OCI-M2 (cell line): ENCODE data around the gene EPG5.
A peak's percentile ranks its signal among the peaks of the same experiment; 100 is the strongest.
"Not testable (repeated sequence)": the region's sequence is repeated elsewhere in the genome, so short reads cannot be mapped to it uniquely, and the experiment has no call there.

Source experiments
- DNase-seq: peaks from one replicate; lab custom pipeline; 2025; ENCODE audit not compliant: unreplicated experiment; lab: John Stamatoyannopoulos, UW

EPG5 gene

DNA sequence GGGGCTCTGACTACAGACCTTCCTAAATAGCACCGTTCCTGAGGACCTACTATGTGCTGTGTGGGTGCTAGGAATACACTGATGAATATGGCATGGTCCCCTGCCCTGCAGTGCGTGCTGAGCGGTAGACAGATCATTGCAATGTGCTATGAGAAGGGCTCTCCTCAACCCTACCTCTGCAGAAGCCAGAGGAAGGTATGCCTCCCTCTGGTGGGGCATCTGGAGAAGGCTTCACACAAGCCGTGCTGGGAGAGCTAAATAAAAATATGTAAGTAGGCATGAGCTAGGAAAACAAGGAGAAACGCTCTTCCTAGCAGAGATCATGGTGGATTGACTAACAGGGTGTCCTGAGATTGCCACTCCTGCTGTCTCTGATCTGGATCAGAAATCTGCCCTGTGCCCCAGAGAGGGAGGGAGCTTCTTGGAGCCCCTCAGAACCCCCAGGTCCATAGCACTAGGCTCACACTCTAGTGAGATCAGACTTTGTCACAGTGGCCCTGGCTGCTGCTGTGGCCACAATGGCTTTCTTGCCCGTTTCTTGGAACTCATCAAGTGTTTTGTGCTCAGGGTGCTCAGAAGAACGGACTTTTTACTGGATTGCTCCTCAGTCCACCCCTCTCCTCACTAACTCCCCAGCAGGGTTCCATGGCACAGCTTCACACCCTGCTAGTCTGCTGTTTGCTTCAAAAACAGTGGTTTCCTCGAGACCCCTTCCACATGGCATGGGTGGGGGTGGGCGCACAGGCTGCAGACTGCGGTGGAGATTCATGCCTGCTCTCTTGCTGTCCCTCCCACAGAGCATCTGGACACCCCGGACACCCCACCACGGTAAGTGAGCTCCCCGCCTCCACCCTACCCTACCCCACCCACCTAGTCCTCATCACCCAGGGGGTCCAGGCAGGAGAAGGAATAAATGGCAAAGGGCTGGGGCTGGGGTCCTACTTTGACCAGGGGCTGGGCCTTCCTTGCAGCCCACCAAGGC lies 127.4 kb downstream of the EPG5 start:
- DNase-seq, result no peak

DNA sequence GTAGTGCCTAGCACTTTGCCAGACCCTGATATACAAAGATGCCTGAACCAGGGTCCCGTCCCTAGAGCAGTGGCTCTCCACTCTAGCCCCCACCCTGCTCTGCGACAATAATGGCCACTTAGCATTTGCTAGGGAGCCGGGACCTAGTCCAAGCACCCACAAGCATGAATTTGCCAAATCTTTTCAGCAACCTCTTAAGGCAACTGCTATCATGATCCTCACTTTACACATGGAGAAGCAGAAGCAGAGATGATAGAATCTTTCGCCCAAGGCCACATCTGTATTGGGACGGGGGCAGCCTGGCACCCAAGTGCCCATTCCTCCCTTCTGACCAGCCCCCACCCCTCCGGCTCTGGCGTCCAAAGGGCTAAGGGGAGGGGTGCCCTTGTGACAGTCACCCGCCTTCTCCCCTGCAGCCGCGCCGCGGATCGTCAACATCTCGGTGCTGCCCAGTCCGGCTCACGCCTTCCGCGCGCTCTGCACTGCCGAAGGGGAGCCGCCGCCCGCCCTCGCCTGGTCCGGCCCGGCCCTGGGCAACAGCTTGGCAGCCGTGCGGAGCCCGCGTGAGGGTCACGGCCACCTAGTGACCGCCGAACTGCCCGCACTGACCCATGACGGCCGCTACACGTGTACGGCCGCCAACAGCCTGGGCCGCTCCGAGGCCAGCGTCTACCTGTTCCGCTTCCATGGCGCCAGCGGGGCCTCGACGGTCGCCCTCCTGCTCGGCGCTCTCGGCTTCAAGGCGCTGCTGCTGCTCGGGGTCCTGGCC lies 128.6 kb downstream of the EPG5 start:
- DNase-seq, result no peak

DNA sequence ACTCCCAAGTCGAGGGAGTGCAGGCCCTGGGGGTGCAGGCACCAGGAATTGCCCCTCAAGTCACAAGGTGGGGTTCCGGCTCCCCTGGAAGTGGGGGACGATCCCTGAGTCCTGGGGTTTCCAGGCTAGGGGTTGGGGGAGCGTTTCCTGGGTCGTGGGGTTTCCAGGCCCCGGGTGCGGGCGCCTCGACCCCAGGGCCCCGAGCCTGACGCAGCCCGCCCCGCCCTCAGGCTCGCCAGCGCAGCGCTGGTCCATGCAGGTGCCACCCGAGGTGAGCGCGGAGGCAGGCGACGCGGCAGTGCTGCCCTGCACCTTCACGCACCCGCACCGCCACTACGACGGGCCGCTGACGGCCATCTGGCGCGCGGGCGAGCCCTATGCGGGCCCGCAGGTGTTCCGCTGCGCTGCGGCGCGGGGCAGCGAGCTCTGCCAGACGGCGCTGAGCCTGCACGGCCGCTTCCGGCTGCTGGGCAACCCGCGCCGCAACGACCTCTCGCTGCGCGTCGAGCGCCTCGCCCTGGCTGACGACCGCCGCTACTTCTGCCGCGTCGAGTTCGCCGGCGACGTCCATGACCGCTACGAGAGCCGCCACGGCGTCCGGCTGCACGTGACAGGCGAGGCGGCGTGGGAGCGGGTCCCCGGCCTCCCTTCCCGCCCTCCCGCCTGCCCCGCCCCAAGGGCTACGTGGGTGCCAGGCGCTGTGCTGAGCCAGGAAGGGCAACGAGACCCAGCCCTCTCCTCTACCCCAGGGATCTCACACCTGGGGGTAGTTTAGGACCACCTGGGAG lies 129.7 kb downstream of the EPG5 start:
- DNase-seq, result no peak

DNA sequence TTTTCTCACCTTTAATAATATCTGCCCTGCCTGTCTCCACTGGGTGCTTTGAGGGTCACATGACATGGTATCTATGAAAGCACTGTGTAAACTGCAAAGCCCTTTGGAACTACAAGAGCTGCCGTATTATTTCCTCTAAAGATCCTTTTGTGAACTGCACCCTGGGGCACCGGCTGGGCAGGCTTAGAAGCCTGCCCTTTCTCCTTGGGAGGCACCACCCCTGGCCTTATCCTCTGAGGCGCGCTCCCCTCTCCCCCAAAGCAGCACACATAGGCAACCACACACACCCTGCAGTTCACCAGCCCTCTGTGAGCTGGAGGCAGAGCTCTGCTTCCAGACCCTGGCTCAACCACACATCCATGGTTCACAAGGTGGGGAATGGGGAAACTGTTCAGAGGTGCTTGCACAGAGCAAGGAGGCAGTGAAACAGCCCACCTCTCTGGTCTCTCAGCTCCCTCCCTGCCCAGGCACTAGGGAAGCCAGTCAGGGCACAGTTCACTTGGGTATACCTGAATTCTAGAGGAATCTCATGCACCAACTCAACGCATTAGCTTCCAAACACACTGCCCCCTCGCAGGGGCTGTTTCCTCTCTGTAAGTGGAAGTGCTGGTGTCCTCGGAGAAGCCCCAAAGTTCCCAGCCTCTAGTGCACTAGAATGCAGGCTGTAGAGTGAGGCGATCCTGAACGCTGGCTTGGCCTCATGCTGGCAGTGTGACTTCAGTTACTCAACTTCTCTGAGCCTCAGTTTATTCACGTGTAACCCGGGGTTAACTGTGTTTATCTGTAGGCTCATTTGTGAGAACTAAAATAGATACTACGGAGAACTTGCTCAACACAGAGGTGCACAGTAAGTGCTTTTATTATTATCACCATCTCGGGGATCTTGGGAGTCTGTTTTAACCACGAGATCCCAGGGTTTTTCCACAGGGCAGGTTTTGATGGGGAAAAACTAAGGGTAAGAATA lies 130.6 kb downstream of the EPG5 start:
- DNase-seq, result no peak

DNA sequence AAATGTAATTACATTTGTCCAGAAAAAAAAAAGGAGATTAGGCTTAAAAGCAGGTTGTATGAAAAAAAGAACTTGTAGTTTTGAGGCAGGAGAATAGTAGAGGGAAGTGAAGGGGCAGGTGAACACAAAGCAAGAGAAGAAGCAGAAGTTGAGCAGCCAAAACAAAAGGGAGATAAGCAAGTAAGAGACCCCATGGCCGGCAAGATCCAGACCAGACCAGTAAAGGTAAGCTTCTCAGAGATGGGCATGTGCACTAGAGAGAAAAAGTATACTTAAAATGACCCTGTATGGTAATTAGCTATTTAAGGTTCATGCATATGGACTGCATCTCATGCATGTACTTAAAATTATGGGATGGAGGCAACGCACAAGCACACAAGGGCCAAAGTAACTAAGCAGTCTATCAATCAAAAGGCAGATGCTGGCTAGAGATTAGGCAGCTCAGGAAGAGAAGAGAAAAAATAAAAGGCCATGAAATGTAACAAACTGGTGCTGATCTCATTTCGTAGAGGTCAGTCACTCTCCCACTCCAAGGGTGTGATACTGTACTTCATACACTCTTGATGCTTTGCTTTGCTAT lies 132.0 kb downstream of the EPG5 start:
- no peak for DNase-seq

DNA sequence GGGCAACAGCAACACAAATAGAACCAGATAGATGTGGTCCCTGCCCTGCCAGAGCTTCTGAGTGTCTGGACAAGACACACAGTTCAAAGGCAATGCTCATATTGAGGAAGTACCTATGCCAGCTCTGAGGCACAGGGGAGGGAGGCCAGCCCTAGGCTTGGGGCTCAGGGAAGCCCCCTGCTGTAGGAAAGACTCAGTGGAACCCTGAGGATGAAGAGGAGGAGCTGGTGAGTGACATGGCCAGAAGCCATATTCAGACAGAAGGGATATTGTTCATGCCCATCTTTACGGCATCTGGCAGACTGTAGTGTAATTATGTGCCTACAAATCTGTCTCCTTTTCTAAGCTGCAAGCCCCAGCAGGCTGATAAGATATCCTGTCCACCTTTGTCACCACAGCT lies 132.8 kb downstream of the EPG5 start:
- DNase-seq, result no peak

DNA sequence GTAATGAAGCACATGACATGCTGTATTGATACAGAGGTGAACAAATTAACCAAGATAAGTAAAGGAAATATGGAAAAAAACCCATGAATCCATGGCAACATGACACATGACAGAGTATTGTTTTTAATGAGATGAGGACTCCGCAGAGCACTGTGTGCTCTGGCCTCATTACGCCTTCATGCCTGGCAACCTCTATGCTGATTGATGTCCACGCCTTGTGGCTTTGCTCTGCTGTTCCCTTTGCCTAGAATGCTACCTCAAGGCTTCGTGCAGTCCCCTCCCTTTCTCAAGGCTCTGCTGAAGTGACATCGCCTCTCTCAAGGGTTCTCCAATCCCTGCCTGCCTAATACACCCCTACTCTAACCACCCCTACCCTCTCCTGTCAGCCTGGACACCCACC lies 133.3 kb downstream of the EPG5 start:
- DNase-seq, result no peak

DNA sequence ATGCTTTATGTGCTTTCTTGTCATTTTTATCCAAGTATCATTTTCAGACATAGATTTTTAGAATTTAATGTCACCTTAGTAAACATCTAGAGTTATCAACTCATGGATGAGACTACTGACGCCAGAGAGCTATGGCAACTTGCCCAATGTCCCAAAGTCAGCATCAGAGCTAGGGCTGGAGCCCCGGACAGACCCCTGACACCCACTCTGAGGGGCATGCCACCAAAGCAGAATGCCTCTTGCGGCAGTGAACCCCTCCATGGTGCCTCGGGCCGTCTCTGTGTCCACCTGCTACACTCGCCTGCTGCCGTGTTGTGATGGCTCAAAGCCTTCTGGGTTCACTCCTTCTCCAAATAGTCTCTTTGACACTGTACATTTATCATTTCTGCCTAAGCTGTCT lies 136.2 kb downstream of the EPG5 start:
- no peak for DNase-seq

DNA sequence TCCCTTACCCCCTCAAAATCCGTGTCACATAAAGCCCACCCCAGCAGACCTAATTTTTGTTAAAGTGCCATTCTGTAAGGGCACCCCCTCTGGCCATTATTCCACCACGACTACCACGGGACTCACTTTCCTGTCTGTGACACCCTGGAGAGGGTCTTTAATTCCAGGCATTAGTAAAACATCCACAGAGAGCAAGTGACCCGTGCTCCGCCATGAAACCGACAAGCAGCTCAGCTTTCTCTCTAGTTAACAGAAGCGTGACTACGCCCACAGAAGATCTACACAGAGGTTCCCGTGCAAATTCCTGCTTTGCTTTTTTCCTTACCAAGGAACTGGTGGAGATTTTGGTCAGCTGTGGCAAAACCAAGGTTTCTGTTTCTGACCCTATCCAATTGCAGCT lies 137.3 kb downstream of the EPG5 start:
- no peak for DNase-seq

DNA sequence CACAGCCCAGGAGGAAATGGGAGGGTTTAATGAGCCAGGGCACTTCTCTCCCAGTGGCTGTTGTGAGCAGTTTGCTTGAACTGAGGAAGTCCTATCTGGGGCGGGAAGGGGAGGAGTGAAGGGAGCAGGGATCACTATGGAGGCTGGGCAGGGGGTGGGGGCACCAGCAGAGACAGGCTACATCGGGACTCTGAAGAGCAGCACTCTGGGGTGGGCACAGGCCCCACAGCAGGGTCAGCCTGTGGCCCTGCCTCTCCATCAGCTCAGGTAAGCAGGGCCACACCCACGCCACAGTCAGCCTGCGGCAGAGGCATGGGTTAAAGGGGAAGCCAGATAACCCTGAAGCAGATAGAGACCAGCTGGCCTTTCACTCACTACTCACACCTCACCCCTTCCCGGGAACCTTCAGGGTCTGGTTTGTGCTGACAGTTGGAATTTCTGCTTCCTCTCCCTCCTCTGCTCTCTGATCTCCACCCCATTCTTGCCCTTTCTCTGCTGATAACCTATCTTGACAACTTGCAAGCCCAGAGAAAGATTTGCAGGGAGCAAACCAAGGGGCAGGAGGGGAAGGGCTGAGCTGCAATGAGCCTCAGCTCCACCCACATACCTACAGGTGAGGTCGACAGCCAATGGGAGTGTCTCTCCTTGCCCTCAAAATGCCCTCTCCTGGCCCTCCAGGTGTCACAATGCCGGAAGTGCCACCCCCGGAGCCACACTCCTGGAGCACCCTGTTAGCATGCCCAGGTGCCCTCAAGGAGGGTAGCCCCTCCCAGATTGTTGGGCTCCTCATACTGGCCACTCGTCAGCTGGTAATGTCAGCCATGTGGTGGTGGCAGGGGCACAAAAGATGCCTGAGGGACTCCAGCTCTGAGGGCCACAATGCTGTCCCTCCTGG lies 138.0 kb downstream of the EPG5 start:
- peak; percentile 17 for DNase-seq

DNA sequence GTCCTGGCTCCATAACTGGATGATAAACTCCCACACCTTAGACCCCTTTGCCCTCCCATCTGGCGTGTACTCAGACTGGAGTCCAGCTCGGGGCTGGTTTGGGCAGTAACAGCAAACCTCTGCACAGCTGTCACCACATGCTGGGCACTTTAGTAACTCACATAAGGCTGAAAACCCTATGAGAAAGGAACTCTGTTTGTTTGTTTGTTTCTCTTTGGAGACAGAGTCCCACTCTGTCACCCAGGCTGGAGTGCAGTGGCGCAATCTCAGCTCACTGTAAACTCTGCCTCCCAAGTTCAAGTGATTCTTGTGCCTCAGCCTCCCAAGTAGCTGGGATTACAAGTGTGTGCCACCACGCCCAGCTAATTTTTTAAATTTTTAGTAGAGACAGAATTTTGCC lies 140.4 kb downstream of the EPG5 start:
- not testable (repeated sequence) for DNase-seq

DNA sequence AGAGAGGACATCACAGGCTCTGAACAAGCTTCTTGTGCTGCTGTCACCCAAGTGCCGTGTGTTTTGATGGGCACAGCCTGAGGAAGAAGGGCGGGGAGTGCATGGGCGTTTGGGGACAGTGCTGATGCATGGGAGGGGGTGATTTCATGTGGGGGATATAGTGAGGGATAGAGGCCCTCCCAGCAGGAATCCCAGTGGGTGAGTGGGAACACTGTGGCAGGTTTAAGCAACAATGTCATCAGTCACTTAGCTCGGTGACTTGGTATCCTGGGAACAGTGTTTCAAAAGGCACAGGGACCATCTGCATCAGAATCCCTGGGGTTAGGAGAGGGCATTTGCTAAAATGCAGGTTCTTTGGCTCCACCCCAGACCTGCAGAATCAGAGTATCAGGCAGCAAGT lies 141.0 kb downstream of the EPG5 start:
- DNase-seq, result no peak

DNA sequence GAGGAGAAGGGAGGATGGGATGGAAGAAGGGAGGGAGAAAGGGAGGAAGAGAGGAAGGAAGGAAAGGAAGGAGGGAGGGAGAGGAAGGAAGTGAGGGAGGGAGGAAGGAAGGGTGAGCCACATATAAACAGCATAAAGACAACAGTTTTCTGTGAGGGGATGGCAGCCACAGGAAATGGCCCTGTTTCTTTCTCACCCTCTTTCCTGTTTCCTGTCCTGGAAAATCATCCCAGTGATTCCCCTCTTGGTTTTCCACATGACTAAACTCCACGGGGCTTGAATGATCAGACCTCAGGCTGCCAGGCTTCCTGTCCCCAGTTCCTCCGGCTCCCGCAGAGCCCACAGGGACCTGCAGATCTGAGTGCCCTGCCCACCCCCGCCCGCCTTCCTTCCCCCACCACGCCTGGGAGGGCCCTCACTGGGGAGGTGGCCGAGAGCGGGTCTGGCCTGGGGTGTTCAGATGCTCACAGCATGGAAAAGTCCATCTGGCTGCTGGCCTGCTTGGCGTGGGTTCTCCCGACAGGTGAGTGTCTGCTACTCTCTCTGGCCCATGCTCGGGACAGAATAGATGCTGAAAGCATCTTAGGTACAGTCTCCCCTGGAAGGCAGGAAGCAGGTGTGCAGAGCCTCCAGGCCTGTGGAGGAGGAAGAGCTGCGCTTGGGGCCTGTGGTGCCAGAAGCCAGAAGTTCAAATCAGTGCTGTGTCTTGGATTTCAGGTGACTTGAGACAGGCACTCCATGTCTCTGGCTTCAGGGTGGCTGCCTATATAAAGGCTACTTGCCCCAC lies 141.7 kb downstream of the EPG5 start, which contains the start of gene SIGLEC15:
TSS of gene SIGLEC15 (plus strand) at position 418 of the 787 bp plus-strand sequence. CDS start at position 472, 54 bp downstream.
- DNase-seq, result no peak

DNA sequence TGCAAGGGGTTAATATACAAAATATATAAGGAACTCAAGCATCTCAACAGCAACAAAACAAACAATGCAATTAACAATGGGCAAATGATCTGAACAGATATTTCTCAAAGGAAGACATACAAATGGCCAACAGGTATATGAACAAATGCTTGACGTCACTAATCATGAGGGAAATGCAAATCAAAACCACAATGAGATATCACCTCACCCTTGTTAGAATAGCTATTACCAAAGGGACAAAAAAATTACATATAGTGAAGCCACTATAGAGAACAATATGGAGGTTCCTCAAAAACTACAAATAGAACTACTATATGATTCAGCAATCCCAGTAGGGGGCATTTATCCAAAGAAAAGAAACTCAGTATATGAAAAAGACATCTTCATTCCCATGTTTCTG lies 145.4 kb downstream of the EPG5 start:
- no peak for DNase-seq

DNA sequence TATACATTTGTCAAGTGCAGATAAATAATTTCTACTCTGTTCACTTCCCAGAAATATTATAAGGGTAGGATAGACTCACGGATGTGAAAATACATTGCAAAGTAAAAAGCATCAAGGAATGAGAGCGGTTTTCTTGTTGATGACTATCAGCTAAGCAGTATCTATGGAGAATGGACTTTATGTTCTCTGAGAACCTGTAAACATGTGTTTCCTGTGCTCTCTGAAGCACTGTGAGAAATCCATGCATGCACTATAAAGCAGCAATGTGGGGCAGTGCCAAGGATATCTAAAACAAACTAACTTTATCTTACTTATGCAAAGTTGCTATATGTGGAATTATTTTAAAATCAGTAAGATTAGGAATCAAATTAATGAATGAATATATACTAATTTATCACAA lies 146.1 kb downstream of the EPG5 start:
- no peak for DNase-seq

DNA sequence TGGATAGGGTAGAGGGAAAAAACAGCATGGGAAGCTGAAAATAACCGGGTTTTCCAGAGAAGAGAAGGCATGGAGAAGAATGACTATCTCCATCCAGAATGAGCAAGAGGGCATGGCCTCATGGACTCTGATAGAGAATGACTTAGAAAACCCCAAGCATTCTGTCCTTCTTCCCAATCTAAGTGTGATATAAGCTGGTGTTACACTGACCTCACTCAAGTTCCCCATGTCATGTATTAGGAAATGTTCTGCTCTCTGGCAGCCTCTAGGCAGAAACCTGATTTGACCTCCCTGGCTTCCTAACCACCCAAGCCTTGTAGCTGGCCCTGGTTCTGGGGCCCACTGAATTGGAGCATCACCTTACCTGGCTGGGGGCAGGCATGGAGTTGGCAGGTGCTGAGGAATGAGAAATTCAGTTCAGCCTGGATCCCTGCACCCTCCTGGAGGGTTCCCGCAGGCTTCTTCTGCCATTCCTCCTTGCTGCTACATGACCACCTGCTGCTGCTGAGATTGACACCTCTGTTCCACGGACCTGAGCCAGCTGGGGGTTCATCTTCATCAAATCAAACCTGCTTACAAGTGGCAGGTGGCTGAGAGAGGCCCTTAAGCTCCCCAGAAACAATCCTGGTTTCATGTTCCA lies 146.9 kb downstream of the EPG5 start:
- no peak for DNase-seq

DNA sequence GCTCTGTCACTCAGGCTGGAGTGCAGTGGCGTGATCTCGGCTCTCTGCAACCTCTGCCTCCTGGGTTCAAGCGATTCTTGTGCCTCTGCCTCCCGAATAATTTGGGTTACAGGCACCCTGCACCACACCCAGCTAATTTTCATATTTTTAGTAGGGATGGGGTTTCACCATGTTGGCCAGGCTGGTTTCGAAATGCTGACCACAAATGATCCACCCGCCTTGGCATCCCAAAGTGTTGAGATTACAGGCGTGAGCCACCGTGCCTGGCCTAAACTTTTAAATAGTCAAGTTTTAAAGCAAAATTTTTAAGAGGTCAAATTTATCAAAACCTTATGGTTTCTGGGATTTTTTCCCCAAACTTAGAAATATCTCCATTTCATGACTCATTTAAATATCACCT lies 148.4 kb downstream of the EPG5 start:
- not testable (repeated sequence) for DNase-seq
